Naive B cell (primary cell): Measurements from ENCODE around the gene EFNA4. TPM values are rescaled to one million over a fixed set of nuclear protein-coding genes. Genes with fewer than 3 reads are reported as not detected.

Experiments used
- ATAC-seq, 2 donors: fragments of 150-1000 bp; cut with Tn5 transposase; 2 replicates each; pipeline ENCODE4 v1.10.0; 2021; ENCODE audit warnings: low read depth in 2 of 2, mild to moderate bottlenecking in 2 of 2, moderate library complexity in 2 of 2
- DNase-seq: peaks from one replicate; pipeline ENCODE4 v3.0.0; 2022
- H3K27ac Mint-ChIP-seq, 6 donors: one replicate each; pipeline ENCODE4 v1.8.0; 2020 to 2022; ENCODE audit warnings: mild to moderate bottlenecking in 6 of 6, mixed read lengths in 6 of 6, moderate library complexity in 5 of 6, inconsistent platforms in 2 of 6
- H3K27me3 Mint-ChIP-seq, 3 donors: one replicate each; pipeline ENCODE4 v1.8.0; 2021 to 2022; ENCODE audit warnings: mixed read lengths in 3 of 3, mild to moderate bottlenecking in 1 of 3
- H3K36me3 Mint-ChIP-seq, 2 donors: one replicate each; pipeline ENCODE4 v1.8.0; 2020 to 2022; ENCODE audit warnings: mixed read lengths in 2 of 2, inconsistent platforms in 1 of 2, mild to moderate bottlenecking in 1 of 2
- H3K4me1 Mint-ChIP-seq, 3 donors: one replicate each; pipeline ENCODE4 v1.8.0; 2020 to 2022; ENCODE audit warnings: mixed read lengths in 3 of 3, inconsistent platforms in 1 of 3, mild to moderate bottlenecking in 1 of 3, moderate library complexity in 1 of 3
- H3K4me3 Mint-ChIP-seq, 8 donors: one replicate each; pipeline ENCODE4 v1.8.0; 2020 to 2022; ENCODE audit warnings: mild to moderate bottlenecking in 8 of 8, mixed read lengths in 8 of 8, moderate library complexity in 8 of 8, inconsistent platforms in 2 of 8
- H3K9me3 Mint-ChIP-seq, 7 donors: one replicate each; pipeline ENCODE4 v1.8.0; 2020 to 2022; ENCODE audit warnings: mixed read lengths in 7 of 7, mild to moderate bottlenecking in 5 of 7, inconsistent platforms in 2 of 7, moderate library complexity in 1 of 7
- polyA plus RNA-seq, 6 donors: library from polyadenylated mRNA; unstranded; fragments of 300-500 nt; fragmentation: Illumina TruSeq; gene quantifications; one replicate each; pipeline ENCODE4 v1.2.3, GENCODE V29; 2021; ENCODE audit warnings: low read depth in 6 of 6

The EFNA4 gene
- polyA plus RNA-seq, 6 donors from 2014 or later = 2.6 to 6.0 (median 3.3) TPM; not detected in 1

GRCh38 chr1:155064832-155065429, 1.4 kb downstream of the EFNA4 start:
- no peak for ATAC-seq
- peaks cover 0 to 11% of the 10 kb centered on the region in 2 donors for H3K36me3 Mint-ChIP-seq
- no peaks in the 10 kb centered on the region for H3K9me3 Mint-ChIP-seq
- DNase-seq = no peak
- H3K27ac Mint-ChIP-seq = peak overlapping the region in 4 of 6 donors; percentile 5 to 68 (median 36)
- peaks cover 47 to 49% (median 47%) of the 10 kb centered on the region in 3 donors for H3K4me1 Mint-ChIP-seq
- H3K27me3 Mint-ChIP-seq = peaks cover 0 to 4% (median 0%) of the 10 kb centered on the region in 3 donors
- peak overlapping the region; percentile 77 to 93 (median 88) for H3K4me3 Mint-ChIP-seq

DNA sequence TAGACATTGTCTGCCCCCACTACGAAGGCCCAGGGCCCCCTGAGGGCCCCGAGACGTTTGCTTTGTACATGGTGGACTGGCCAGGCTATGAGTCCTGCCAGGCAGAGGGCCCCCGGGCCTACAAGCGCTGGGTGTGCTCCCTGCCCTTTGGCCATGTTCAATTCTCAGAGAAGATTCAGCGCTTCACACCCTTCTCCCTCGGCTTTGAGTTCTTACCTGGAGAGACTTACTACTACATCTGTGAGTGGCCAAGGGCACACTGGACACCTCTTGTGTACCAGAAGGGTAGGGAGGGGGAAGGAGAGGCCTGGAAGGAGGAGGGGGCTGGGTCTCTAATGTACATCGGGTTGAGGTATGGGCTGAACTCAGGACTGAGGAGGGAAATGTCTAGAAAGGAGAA, 3.2 kb downstream of the EFNA4 start:
- H3K36me3 Mint-ChIP-seq = peaks cover 0 to 11% of the 10 kb centered on the region in 2 donors
- no peaks in the 10 kb centered on the region for H3K9me3 Mint-ChIP-seq
- H3K27me3 Mint-ChIP-seq = no peaks in the 10 kb centered on the region
- DNase-seq (no peak), ATAC-seq (no peak)
- peak overlapping the region in 2 of 8 donors; percentile 2 to 30 for H3K4me3 Mint-ChIP-seq
- H3K4me1 Mint-ChIP-seq = peaks cover 50 to 57% (median 51%) of the 10 kb centered on the region in 3 donors
- no peak overlapping the region for H3K27ac Mint-ChIP-seq

DNA sequence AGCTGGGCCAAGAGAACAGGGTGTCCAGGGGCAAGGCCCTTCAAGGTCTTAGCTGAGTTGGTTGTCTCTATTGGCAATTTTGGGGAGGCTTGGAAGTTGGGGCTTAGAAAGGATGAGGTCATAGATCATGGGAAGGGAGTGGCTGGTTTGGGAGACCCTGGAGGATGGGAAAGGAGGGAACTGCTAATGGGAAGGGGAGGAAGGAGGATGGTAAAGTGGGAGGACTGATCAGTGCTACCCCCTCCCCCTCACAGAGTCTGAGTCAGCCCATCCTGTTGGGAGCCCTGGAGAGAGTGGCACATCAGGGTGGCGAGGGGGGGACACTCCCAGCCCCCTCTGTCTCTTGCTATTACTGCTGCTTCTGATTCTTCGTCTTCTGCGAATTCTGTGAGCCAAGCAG, 5.1 kb downstream of the EFNA4 start:
- Mint-ChIP-seq H3K27me3 (no peaks in the 10 kb centered on the region), H3K9me3 (no peaks in the 10 kb centered on the region), H3K4me3 (peak overlapping the region in 3 of 8 donors; percentile 45 to 75 (median 69)), H3K4me1 (peaks cover 55 to 58% (median 56%) of the 10 kb centered on the region in 3 donors), H3K27ac (peak overlapping the region in 1 of 6 donors; percentile 87), H3K36me3 (peaks cover 0 to 11% of the 10 kb centered on the region in 2 donors)
- no peak for DNase-seq
- ATAC-seq = no peak

GRCh38 chr1:155069551-155070157, 6.1 kb downstream of the EFNA4 start:
- ATAC-seq (no peak), DNase-seq (no peak)
- H3K4me1 Mint-ChIP-seq = peaks cover 53 to 60% (median 56%) of the 10 kb centered on the region in 3 donors
- peak overlapping the region in 3 of 8 donors; percentile 19 to 67 (median 20) for H3K4me3 Mint-ChIP-seq
- H3K36me3 Mint-ChIP-seq = peaks cover 0 to 11% of the 10 kb centered on the region in 2 donors
- no peak overlapping the region for H3K27ac Mint-ChIP-seq
- no peaks in the 10 kb centered on the region for H3K9me3 Mint-ChIP-seq
- no peaks in the 10 kb centered on the region for H3K27me3 Mint-ChIP-seq

- ATAC-seq (no peak), DNase-seq (no peak)
- Mint-ChIP-seq H3K9me3 (no peaks in the 10 kb centered on the region), H3K36me3 (peaks cover 0 to 11% of the 10 kb centered on the region in 2 donors), H3K27ac (no peak overlapping the region), H3K4me3 (peak overlapping the region in 5 of 8 donors; percentile 42 to 70 (median 63)), H3K4me1 (peaks cover 49 to 55% (median 53%) of the 10 kb centered on the region in 3 donors), H3K27me3 (no peaks in the 10 kb centered on the region)
Measured at GRCh38 chr1:155070158-155070621, 6.7 kb downstream of the EFNA4 start.

- Mint-ChIP-seq H3K9me3 (no peaks in the 10 kb centered on the region), H3K36me3 (peaks cover 0 to 11% of the 10 kb centered on the region in 2 donors), H3K27ac (peak overlapping the region in 2 of 6 donors; percentile 76 to 93), H3K27me3 (no peaks in the 10 kb centered on the region), H3K4me3 (peak overlapping the region; percentile 42 to 75 (median 64)), H3K4me1 (peaks cover 47 to 53% (median 53%) of the 10 kb centered on the region in 3 donors)
- ATAC-seq (peak; percentile 96), DNase-seq (peak; percentile 82)
Measured at GRCh38 chr1:155070721-155071569, 7.4 kb downstream of the EFNA4 start.

DNA sequence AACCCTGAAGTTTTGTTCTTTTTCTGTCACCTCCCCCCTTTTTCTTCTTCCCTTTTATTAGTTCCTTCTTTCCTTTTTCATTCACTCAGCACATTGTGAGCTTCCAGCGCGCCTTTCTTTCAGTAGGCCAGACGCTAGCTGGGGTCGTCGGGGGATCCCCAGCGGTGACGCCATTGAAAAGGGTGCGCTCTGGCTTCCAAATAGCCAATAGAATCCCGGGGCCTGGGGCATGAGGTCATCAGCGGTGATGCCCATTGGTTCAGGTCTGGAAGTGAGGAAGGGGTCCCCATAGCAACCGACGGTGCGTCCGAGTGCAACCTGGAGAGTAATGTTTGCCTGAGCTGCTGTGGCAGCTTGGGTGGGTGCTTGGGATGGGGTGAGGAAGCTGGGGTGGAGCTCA, 8.2 kb downstream of the EFNA4 start:
- H3K36me3 Mint-ChIP-seq = peaks cover 0 to 7% of the 10 kb centered on the region in 2 donors
- H3K9me3 Mint-ChIP-seq = no peaks in the 10 kb centered on the region
- peak overlapping the region in 3 of 6 donors; percentile 67 to 93 (median 77) for H3K27ac Mint-ChIP-seq
- ATAC-seq (peak in 1 of 2 donors; percentile 6), DNase-seq (no peak)
- peaks cover 43 to 50% (median 45%) of the 10 kb centered on the region in 3 donors for H3K4me1 Mint-ChIP-seq
- peak overlapping the region; percentile 42 to 75 (median 62) for H3K4me3 Mint-ChIP-seq
- H3K27me3 Mint-ChIP-seq = no peaks in the 10 kb centered on the region

GRCh38 chr1:155072531-155073289, 9.2 kb downstream of the EFNA4 start:
- Mint-ChIP-seq H3K36me3 (no peaks in the 10 kb centered on the region), H3K4me1 (peaks cover 37 to 45% (median 37%) of the 10 kb centered on the region in 3 donors), H3K27me3 (peaks cover 0 to 4% (median 0%) of the 10 kb centered on the region in 3 donors), H3K9me3 (no peaks in the 10 kb centered on the region), H3K27ac (peak overlapping the region in 2 of 6 donors; percentile 34 to 54), H3K4me3 (peak overlapping the region in 5 of 8 donors; percentile 33 to 67 (median 59))
- ATAC-seq (no peak), DNase-seq (no peak)

- no peaks in the 10 kb centered on the region for H3K9me3 Mint-ChIP-seq
- no peaks in the 10 kb centered on the region for H3K36me3 Mint-ChIP-seq
- ATAC-seq (no peak), DNase-seq (no peak)
- H3K4me3 Mint-ChIP-seq = peak overlapping the region in 4 of 8 donors; percentile 21 to 57 (median 42)
- H3K27ac Mint-ChIP-seq = no peak overlapping the region
- peaks cover 0 to 6% (median 0%) of the 10 kb centered on the region in 3 donors for H3K27me3 Mint-ChIP-seq
- H3K4me1 Mint-ChIP-seq = peaks cover 36 to 53% (median 37%) of the 10 kb centered on the region in 3 donors
Measured at GRCh38 chr1:155073377-155074242, 10.1 kb downstream of the EFNA4 start.

DNA sequence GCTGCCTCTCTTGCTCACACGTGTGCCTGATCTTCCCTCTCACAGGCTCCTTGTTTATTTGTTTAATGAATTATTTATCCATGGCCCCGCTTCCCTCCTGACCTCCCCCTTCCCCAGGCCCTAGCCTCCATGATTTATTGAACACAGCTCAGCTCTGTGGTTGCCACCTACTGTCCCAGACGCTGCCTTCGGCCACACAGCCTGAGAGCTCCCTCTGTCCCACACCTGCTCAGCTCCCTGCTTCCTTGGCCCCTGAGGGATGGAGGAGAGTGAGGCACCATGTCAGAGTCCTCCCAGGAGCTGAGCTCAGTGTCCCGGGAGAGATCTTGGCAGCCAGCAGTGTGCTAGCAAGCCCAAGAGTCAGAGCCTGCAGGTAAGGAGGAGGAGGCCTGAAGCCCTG, 12.0 kb downstream of the EFNA4 start:
- DNase-seq = no peak
- Mint-ChIP-seq H3K4me3 (peak overlapping the region in 2 of 8 donors; percentile 7 to 42), H3K36me3 (no peaks in the 10 kb centered on the region), H3K9me3 (no peaks in the 10 kb centered on the region), H3K27me3 (peaks cover 12 to 14% (median 13%) of the 10 kb centered on the region in 3 donors), H3K4me1 (peaks cover 44 to 54% (median 44%) of the 10 kb centered on the region in 3 donors), H3K27ac (no peak overlapping the region)
- ATAC-seq = no peak

DNA sequence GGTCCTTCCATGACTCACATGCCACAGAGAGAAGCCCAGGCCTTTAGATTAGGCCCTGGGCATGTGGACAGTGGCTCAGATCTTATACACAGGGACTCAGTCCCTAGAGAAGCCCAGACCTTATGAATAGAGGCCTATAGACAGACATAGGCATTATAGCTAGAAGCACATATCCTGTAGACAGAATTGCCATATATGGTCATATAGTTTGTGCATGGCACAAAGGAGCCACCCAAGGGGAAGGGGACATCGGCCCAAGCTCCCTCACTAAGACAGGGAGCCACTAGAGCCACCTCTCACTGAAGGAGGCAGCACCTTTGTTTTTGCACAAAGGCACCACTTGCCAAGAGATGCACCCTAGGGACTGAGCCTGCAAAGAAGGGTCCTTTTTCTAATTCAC, 12.8 kb downstream of the EFNA4 start:
- Mint-ChIP-seq H3K4me1 (peaks cover 44 to 51% (median 47%) of the 10 kb centered on the region in 3 donors), H3K4me3 (no peak overlapping the region), H3K27ac (no peak overlapping the region), H3K27me3 (peaks cover 16 to 17% (median 16%) of the 10 kb centered on the region in 3 donors), H3K36me3 (peaks cover 0 to 3% of the 10 kb centered on the region in 2 donors), H3K9me3 (peaks cover 0 to 1% (median 0%) of the 10 kb centered on the region in 7 donors)
- ATAC-seq (no peak), DNase-seq (no peak)

GRCh38 chr1:155077346-155077745, 13.8 kb downstream of the EFNA4 start:
- H3K27ac Mint-ChIP-seq = no peak overlapping the region
- no peak for ATAC-seq

More at GRCh38 chr1:155077346-155077745, 13.8 kb downstream of the EFNA4 start:
- no peak for DNase-seq
- H3K4me3 Mint-ChIP-seq = peak overlapping the region in 5 of 8 donors; percentile 34 to 85 (median 80)
- H3K4me1 Mint-ChIP-seq = peaks cover 41 to 51% (median 44%) of the 10 kb centered on the region in 3 donors
- H3K9me3 Mint-ChIP-seq = peaks cover 0 to 3% (median 0%) of the 10 kb centered on the region in 7 donors
- peaks cover 0 to 8% of the 10 kb centered on the region in 2 donors for H3K36me3 Mint-ChIP-seq
- peaks cover 24 to 26% (median 24%) of the 10 kb centered on the region in 3 donors for H3K27me3 Mint-ChIP-seq
